Natural killer cell (primary cell): ENCODE data around the gene C6orf15. TPM values are rescaled to one million over a fixed set of nuclear protein-coding genes. Genes with fewer than 3 reads are reported as not detected.

Experiments used
- ATAC-seq, 3 donors: fragments of 150-1000 bp in 2 of 3; fragments of 200-7000 bp in 1 of 3; cut with Tn5 transposase; 1 replicate in 1 of 3; 2 replicates in 2 of 3; pipeline ENCODE4 v1.10.0; 2021; ENCODE audit warnings: mild to moderate bottlenecking in 2 of 3, moderate library complexity in 2 of 3
- DNase-seq, 2 donors: peaks; one replicate each; pipeline versions ENCODE4 v3.0.0 to v3.0.0-alpha.2; 2013 to 2021; ENCODE audit warnings: mixed read lengths in 1 of 2
- H3K27ac ChIP-seq: one replicate; pipeline ENCODE4 v1.5.1; 2013; ENCODE audit warnings: mild to moderate bottlenecking, low read length
- H3K27me3 ChIP-seq: one replicate; pipeline ENCODE4 v1.6.1; 2013; ENCODE audit warnings: low read length; ENCODE audit not compliant: control insufficient read depth, insufficient read depth
- H3K36me3 ChIP-seq: one replicate; pipeline ENCODE4 v1.6.1; 2013; ENCODE audit warnings: low read length; ENCODE audit not compliant: control insufficient read depth, insufficient read depth
- H3K4me1 ChIP-seq: one replicate; pipeline ENCODE4 v1.6.1; 2013; ENCODE audit warnings: low read length; ENCODE audit not compliant: control insufficient read depth, insufficient read depth
- H3K4me3 ChIP-seq: one replicate; pipeline ENCODE4 v1.5.1; 2013; ENCODE audit warnings: low read length
- H3K9me3 ChIP-seq: one replicate; pipeline ENCODE4 v1.6.1; 2013; ENCODE audit warnings: low read length; ENCODE audit not compliant: control insufficient read depth, insufficient read depth
- H3K27ac Mint-ChIP-seq, 2 donors: one replicate each; pipeline ENCODE4 v1.8.0; 2022; ENCODE audit warnings: mild to moderate bottlenecking in 2 of 2, mixed read lengths in 2 of 2, moderate library complexity in 1 of 2
- H3K27me3 Mint-ChIP-seq, 2 donors: one replicate each; pipeline ENCODE4 v1.8.0; 2022; ENCODE audit warnings: low read depth in 2 of 2, mixed read lengths in 2 of 2
- H3K36me3 Mint-ChIP-seq: one replicate; pipeline ENCODE4 v1.8.0; 2022; ENCODE audit warnings: mixed read lengths
- H3K4me1 Mint-ChIP-seq, 2 donors: one replicate each; pipeline ENCODE4 v1.8.0; 2022; ENCODE audit warnings: mixed read lengths in 2 of 2
- H3K4me3 Mint-ChIP-seq: one replicate; pipeline ENCODE4 v1.8.0; 2022; ENCODE audit warnings: mild to moderate bottlenecking, moderate library complexity, mixed read lengths
- H3K9me3 Mint-ChIP-seq, 2 donors: one replicate each; pipeline ENCODE4 v1.8.0; 2022; ENCODE audit warnings: mixed read lengths in 2 of 2
- WGBS: methylation state at CpG from one replicate; pipeline ENCODE4 v1.1.7; 2013; ENCODE audit warnings: missing lambda C conversion rate; ENCODE audit not compliant: insufficient coverage; 5-methylcytosine and 5-hydroxymethylcytosine counted together
- intact Hi-C: fragments of 100-400 bp; cut with micrococcal nuclease; formaldehyde crosslinking; loops from one replicate; pipeline ENCODE4 v1.14.2; 2022
- total RNA-seq, 4 donors: library from RNA; stranded (reverse); fragments of 120-200 nt in 1 of 4; gene quantifications; one replicate each; pipeline versions ENCODE4 v1.2.3 to v1.2.4, GENCODE V29; 2013 to 2022
- TF ChIP-seq, protein P1 (sequence below): fragments of 200-600 bp; IDR thresholded peaks from one replicate; pipeline ENCODE4 v1.8.0; 2022; ENCODE audit warnings: antibody characterized with exemption

C6orf15 gene
- total RNA-seq, 3 donors from 2014 or later (not counting 1 experiment from before 2014, with no cell fraction given), result not detected

DNA sequence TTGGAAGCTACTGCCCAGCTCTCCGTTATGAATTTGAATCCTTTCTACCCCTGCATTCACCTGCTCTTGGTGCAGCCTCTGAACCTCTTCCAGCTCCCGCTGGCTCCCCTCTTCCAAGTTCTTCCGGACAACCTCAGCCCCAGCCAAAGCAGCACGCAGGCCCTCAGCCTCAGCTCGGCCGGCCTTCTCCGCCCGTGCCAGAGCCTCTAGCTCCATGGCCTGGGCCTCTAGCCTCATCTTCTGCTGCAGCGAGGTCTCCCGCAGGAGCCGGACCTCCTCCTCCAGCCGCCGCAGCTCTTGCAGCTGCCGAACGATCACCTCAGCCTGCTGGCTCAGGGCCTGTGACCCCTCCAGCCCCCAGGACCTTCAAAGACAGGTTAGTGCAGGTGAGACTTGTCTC is 42.1 kb upstream of the C6orf15 start:
- 94% methylated on average over 15 of the region's 15 CpGs for WGBS
- no peak overlapping the region for H3K4me3 Mint-ChIP-seq
- intact Hi-C loops, result no loop called here
- H3K9me3 ChIP-seq, result no peaks in the 10 kb centered on the region
- no peaks in the 10 kb centered on the region for H3K36me3 Mint-ChIP-seq
- ATAC-seq (no peak), DNase-seq (no peak)
- peaks cover 25% of the 10 kb centered on the region in 2 donors for H3K4me1 Mint-ChIP-seq
- H3K9me3 Mint-ChIP-seq, result no peaks in the 10 kb centered on the region
- H3K4me1 ChIP-seq, result peaks cover 16% of the 10 kb centered on the region
- no peaks in the 10 kb centered on the region for H3K27me3 ChIP-seq
- TF ChIP-seq, protein P1, sequence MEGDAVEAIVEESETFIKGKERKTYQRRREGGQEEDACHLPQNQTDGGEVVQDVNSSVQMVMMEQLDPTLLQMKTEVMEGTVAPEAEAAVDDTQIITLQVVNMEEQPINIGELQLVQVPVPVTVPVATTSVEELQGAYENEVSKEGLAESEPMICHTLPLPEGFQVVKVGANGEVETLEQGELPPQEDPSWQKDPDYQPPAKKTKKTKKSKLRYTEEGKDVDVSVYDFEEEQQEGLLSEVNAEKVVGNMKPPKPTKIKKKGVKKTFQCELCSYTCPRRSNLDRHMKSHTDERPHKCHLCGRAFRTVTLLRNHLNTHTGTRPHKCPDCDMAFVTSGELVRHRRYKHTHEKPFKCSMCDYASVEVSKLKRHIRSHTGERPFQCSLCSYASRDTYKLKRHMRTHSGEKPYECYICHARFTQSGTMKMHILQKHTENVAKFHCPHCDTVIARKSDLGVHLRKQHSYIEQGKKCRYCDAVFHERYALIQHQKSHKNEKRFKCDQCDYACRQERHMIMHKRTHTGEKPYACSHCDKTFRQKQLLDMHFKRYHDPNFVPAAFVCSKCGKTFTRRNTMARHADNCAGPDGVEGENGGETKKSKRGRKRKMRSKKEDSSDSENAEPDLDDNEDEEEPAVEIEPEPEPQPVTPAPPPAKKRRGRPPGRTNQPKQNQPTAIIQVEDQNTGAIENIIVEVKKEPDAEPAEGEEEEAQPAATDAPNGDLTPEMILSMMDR, result no peak
- H3K27me3 Mint-ChIP-seq, result no peaks in the 10 kb centered on the region
- peaks cover 4% of the 10 kb centered on the region for H3K36me3 ChIP-seq
- no peak overlapping the region for H3K27ac Mint-ChIP-seq
- H3K27ac ChIP-seq, result no peak overlapping the region
- H3K4me3 ChIP-seq, result no peak overlapping the region

DNA sequence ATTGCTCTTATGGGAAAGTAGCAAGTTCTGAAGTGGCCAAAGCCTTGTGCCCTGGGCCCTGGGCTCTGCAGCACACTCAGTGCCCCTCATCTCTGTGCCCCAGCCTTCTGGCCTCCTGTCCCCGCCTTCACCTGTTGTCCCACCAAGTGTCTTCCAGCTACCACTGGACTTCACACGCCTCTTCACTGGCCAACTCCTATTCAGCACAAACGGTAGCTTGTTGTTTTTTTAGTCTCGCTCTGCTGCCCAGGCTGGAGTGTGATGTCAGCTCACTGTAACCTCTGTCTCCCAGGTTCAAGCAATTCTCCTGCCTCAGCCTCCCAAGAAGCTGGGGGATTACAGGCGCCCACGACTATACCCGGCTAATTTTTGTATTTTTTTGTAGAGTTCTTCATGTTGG is 40.4 kb upstream of the C6orf15 start:
- Histone ChIP-seq H3K27me3 (no peaks in the 10 kb centered on the region), H3K9me3 (no peaks in the 10 kb centered on the region), H3K36me3 (peaks cover 4% of the 10 kb centered on the region), H3K4me1 (peaks cover 7% of the 10 kb centered on the region), H3K27ac (no peak overlapping the region), H3K4me3 (no peak overlapping the region)
- Mint-ChIP-seq H3K4me1 (peaks cover 9% of the 10 kb centered on the region in 2 donors), H3K27me3 (no peaks in the 10 kb centered on the region), H3K9me3 (no peaks in the 10 kb centered on the region), H3K27ac (no peak overlapping the region), H3K36me3 (no peaks in the 10 kb centered on the region), H3K4me3 (no peak overlapping the region)
- no peak for ATAC-seq
- TF ChIP-seq, protein P1, result no peak
- intact Hi-C loops, result no loop called here
- DNase-seq, result no peak
- over 99% methylated on average over 7 of the region's 7 CpGs for WGBS

DNA sequence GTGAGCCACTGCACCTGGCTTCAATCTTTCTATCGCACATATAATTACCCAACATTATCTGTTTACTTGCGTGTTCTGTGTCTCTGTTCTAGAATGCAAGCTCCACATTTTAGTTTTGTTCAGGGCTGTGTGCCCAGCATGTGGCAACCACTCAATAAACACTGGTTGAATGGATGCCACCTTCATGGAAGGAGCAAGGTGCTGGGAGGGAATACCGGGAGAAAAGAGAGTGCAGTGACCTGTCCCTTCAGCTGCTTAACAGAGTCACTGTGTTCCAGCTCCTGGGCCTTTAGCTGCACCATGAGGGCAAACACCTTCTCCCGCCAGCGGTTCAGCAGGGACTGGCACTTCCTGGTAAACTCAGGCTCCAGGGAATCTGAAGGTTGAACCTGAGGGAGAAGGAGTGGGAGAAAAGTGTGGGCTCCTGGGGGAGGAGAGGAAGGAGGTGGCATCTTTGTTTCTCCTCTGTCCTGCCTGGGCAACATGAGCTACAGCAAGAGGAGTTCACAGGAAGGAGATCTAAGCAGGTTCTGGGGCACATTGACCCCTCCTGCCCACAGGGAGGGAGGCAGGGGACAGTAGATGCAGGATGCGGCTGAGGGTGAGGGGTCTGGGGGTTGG is 37.6 kb upstream of the C6orf15 start:
- DNase-seq, result no peak
- Histone ChIP-seq H3K9me3 (no peaks in the 10 kb centered on the region), H3K36me3 (peaks cover 3% of the 10 kb centered on the region), H3K4me3 (no peak overlapping the region), H3K27me3 (no peaks in the 10 kb centered on the region), H3K27ac (no peak overlapping the region), H3K4me1 (no peaks in the 10 kb centered on the region)
- no peak for ATAC-seq
- TF ChIP-seq, protein P1, result no peak
- Mint-ChIP-seq H3K4me1 (no peaks in the 10 kb centered on the region), H3K27me3 (no peaks in the 10 kb centered on the region), H3K36me3 (no peaks in the 10 kb centered on the region), H3K9me3 (no peaks in the 10 kb centered on the region), H3K27ac (no peak overlapping the region), H3K4me3 (no peak overlapping the region)
- intact Hi-C loops, result no loop called here
- 98% methylated on average over 6 of the region's 6 CpGs for WGBS

DNA sequence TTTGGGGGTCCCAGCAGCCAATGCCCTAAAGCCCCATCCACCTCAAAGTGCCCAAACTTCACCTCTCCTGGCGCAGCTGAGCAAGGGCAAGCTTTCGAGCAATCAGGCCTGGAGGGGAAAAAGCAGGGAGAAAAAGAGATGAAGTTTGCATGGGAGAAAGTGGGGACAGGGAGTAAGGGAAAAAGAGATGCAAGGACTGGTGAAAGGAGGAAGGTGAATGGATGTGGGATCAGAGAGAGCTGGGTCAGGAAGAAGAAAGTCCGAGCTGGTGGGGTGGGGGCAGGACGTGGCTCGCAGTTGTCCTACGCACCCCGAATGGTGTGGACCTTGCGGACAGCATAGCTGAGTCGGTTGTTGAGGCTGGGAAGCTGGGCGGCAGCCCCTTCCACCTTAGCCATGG is 33.0 kb upstream of the C6orf15 start:
- WGBS, result 95% methylated on average over 10 of the region's 10 CpGs
- Mint-ChIP-seq H3K4me1 (no peaks in the 10 kb centered on the region), H3K27ac (no peak overlapping the region), H3K4me3 (no peak overlapping the region), H3K27me3 (no peaks in the 10 kb centered on the region), H3K36me3 (no peaks in the 10 kb centered on the region), H3K9me3 (no peaks in the 10 kb centered on the region)
- TF ChIP-seq, protein P1, result no peak
- no peak overlapping the region for H3K4me3 ChIP-seq
- intact Hi-C loops, result no loop called here
- H3K36me3 ChIP-seq, result peaks cover 4% of the 10 kb centered on the region
- no peaks in the 10 kb centered on the region for H3K27me3 ChIP-seq
- no peak overlapping the region for H3K27ac ChIP-seq
- H3K9me3 ChIP-seq, result no peaks in the 10 kb centered on the region
- H3K4me1 ChIP-seq, result no peaks in the 10 kb centered on the region
- ATAC-seq (no peak), DNase-seq (no peak)
